GM19043 (cell line): ENCODE measurements around the gene POU2F3.

Experiments
- ATAC-seq: cut with Tn5 transposase; IDR thresholded peaks from one replicate; pipeline ENCODE4 v1.9.1; 2021; ENCODE audit warnings: low read depth; ENCODE audit not compliant: unreplicated experiment

Gene POU2F3

DNA sequence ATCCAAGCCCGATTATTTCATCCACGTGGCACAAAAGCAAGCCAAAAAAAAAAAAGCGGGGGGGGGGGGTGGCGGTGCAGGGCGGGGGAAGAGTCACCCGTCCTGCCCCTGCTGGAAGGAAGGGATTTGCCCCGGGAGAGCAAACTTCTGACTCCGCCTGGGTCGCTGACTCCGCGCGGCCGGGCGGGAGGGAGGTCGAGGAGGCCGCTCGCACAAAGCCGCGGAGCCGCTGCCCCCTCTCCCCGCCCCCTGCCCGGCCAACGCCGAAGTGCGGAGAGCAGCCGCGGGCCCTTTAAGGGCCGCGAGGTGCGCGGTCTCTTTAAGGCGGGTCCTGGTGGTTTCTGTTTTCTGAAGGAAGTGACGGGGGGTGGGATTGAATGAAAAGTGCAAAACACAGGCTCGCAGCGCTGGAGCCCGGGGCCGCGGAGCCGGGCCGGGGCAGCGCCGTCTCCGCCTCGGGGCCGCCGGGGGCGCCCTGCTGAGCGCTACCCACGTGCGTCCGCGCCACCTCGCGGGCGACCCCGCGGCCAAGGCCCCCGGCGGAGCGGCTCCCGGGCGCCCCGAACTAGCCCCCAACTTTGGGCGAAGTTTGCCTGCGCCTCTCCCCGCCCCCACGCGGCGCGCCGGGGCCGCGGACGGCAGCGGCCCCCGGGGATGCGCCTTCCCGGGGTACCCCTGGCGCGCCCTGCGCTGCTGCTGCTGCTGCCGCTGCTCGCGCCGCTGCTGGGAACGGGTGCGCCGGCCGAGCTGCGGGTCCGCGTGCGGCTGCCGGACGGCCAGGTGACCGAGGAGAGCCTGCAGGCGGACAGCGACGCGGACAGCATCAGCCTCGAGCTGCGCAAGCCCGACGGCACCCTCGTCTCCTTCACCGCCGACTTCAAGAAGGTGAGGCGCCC lies 29.1 kb upstream of the POU2F3 start, which contains the start of gene OAF:
Gene OAF (plus strand): TSS at position 407 of the 896 bp plus-strand sequence. CDS start 248 bp downstream, at position 655.
- ATAC-seq = peak; percentile 75

GRCh38 chr11:120211522-120212258 lies 28.2 kb upstream of the POU2F3 start:
- ATAC-seq = peak; percentile 2

- no peak for ATAC-seq
Measured at GRCh38 chr11:120212259-120212878, 27.6 kb upstream of the POU2F3 start.

DNA sequence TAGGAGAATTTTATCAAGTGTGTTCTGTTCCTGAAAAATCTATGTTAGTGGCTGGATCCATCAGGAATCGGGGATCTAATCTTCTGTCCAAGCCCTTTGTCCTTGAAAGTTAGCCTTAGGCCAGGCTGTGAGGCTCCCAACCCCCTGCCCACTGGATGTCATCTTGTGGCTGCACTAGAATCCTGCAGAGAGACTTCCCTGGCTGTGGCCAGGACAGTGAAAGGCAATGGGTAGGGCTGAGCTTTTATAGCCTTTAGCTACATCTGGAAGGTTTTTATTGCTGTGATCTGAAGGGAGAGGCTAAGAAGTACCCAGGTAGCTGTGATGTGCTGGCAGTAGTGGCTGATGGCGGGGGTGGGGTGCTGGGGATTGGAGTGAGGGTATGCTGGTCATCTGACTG lies 27.0 kb upstream of the POU2F3 start:
- ATAC-seq = no peak

DNA sequence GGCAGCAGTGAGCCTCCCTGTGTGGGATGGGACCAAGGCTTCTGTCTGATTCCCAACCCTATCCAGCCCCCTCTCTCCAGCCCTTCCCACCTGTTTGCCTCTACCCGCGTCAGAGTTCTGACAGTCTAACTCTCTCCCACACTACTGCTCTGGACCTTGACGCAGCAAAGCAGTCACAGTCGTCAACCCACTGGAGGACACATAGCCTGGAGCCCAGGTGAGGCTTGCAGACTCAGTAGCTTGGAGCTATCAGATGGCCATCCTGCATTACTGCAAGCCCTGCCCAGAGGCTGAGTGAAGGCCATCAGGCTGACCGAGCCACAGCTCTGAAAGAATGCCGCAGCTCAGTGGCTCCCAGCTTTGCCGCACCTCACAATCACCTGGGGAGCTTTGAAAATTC lies 25.4 kb upstream of the POU2F3 start:
- no peak for ATAC-seq

DNA sequence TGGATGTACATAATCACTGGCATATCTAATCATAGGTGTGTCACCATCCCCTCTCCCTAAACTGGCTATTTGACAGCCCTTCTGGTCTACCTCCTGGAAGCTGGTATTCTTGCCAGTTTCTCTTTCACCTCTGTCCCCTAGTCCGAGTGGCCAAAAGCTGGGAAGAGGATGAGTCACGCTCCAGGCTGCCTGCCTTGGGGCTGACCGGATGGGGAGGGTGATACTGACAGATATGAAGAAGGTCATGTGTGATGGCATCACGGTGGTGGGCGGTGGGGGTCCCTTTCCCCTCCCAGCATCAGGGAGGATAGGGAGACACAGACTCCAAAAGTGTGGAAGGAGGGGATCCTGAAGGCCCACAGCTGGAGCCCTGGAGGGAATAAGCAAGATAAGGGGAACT lies 24.3 kb upstream of the POU2F3 start:
- no peak for ATAC-seq

DNA sequence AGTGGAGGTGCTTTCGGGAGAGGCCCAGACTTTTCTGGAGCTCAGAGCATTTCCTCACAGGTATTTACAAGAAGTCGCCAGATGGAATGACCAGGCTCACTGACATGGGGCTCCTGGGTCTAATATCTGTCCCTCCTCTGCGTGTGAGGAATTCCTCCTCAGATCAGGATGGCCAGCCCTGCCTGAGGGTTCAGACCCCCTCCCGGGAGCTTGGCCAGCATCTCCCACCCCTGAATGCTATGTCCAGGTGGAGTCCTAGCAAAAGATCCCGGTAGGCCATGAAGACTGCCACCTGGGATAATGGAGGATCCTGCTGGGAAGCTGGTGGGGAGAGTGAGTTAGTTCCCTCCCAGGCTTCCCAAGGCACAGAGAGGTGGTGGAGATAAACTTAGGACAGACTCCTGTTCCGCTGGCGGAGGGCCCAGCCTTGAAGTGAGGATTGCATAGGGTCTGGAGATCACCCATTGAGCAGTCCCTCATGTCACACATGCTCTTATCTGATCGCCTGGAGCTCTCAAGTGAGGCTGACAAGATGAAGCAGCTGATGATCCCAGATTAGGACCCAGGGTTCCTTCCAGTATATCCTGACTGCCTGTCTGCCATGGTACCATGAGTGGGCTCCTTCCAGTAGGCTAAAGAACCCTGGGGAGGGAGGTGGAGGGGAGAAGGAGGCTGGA lies 23.4 kb upstream of the POU2F3 start:
- ATAC-seq = no peak

GRCh38 chr11:120217526-120217925 lies 22.4 kb upstream of the POU2F3 start:
- ATAC-seq = no peak

GRCh38 chr11:120217941-120218694 lies 21.8 kb upstream of the POU2F3 start:
- ATAC-seq = no peak

GRCh38 chr11:120218695-120219033 lies 21.3 kb upstream of the POU2F3 start:
- ATAC-seq = no peak

DNA sequence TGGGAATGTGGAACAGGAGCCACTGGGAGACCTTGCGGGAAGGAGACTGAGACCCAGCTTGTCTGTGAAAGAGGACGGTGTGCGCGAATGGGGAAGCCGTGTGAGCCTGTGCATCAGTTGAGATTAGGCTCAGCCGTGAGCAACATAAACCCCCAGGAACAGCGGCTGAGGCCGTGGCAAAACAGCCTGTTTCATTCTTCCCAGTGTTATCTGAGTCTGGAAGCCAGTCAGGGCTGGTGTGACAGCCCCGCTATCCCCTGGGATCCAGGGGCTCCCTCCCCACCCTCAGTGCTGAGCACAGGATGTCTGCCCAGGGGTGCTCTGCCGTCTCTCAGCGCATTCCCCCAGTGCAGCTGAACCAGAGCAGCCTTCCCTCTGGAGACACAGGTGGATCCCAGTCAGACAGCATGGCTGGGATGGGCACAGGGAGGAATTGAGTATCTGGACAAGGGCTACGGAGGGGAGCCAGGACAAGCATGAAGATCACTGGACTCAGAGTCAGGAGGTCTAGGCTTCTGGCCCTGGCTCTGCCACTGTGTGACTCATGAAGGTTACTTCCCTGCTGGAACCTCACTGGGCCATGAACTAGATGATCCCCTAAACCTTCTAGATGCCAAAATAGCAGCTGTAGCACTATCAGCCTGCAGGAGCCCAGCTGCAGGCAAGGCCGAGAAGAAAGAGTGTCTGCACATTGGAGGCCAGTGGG lies 20.6 kb upstream of the POU2F3 start:
- no peak for ATAC-seq

DNA sequence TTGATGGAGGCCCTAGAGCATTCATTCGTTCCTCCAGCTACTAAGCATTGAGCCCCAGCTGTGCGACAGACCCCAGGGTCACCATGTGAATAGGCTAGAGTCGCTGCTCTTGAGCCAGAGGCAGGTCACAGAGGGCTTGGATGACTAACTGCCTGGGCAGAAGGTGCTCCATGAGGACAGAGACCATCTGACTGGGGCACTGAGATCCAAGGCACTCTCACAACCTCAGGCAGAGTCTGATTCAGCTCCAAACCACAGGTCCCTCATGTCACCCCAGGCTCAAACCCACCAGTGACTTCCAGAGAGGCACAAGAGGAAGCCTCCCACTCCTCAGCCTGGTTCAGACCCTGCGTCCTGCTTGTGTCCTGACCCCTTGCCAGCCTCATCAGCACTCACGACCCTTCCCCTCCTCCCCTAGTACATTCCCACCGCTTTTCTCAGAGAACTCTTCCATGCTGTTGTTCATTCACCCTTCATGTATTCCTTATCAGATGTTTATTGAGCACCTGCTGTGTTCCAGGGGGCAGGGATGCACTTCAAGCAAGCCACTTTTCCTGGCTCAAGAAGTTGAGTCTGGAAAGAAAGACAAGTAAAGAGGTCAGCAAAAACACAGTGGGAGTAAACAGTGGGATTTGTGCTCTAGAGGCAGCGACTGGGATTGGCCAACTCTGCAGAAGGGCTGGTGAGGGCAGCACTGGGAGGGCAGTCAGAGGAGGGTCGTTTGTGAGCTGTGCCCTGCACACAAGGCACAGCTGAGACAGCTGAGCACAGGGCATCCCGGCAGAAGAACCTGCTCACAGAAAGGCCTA lies 19.8 kb upstream of the POU2F3 start:
- ATAC-seq = no peak

DNA sequence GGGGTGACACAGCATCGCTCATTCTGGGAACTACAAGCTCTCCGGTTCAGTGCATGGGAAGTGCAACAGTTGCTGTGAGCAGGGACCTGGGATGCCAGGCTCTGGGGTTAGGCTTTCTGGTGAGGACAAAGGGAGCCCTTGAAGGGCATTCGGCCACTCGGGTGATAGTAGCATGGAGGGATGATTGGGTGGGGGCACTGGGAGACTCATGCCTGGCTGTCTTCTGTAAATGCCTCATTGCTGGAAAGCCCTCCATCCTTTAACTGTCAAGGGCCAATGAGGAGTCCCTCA lies 19.2 kb upstream of the POU2F3 start:
- no peak for ATAC-seq

- no peak for ATAC-seq
Measured at GRCh38 chr11:120221115-120221752, 18.7 kb upstream of the POU2F3 start.

- no peak for ATAC-seq
Measured at GRCh38 chr11:120222916-120223315, 17.0 kb upstream of the POU2F3 start.

GRCh38 chr11:120223793-120224192 lies 16.1 kb upstream of the POU2F3 start:
- no peak for ATAC-seq

DNA sequence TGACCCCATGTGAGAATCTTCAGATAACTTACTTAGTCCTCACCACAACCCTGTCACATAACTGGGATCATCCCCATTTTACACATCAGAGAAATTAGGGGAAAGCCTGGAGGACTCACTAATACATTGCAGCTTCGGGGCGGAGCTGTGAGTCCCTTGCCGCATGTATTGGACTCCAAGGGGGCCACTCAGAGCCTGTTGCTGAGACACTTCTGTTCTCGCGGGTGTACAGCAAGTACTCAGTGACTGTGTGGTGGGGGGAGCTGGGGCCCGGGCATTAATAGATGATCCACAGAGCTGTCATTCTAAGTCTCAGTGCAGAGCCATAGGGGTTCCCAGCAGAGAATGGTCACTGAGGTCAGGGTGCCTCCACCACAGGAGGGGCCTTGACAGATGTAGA lies 15.6 kb upstream of the POU2F3 start:
- no peak for ATAC-seq
